GM12878 (cell line): ENCODE measurements around the gene KCNN1. TPM values are rescaled to one million over a fixed set of nuclear protein-coding genes. Genes with fewer than 3 reads are reported as not detected.
A peak's percentile ranks its signal among the peaks of the same experiment; 100 is the strongest.

Source experiments
- ATAC-seq: fragments of 200-7000 bp; cut with Tn5 transposase; 3 replicates; pipeline ENCODE4 v1.9.1; 2020; ENCODE audit warnings: mild to moderate bottlenecking, moderate library complexity
- BruUV-seq: library from RNA; stranded (reverse); fragments of 400-500 nt; replicated peaks from 2 replicates; lab custom pipeline; 2021; lab: Mats Ljungman, UMichigan
- CTCF ChIA-PET: fragments of 300-600 bp; sonication (Branson Sonifier 250); formaldehyde crosslinking; extraction: SDS; loops from one replicate; lab custom pipeline; 2021; ENCODE audit warnings: inconsistent platforms; lab: Yijun Ruan, JAX
- POLR2A ChIA-PET: fragments of 350-600 bp; formaldehyde crosslinking; extraction: SDS; loops from one replicate; lab custom pipeline; 2021; ENCODE audit warnings: inconsistent platforms; lab: Charles Lee
- RAD21 ChIA-PET: fragments of 300-600 bp; sonication (Branson Sonifier 250); formaldehyde crosslinking; loops from one replicate; lab custom pipeline; 2023; ENCODE audit warnings: antibody characterized with exemption; ENCODE audit not compliant: unreplicated experiment; lab: Charles Lee
- SMC1A ChIA-PET: fragments of 300-600 bp; sonication (Branson Sonifier 250); formaldehyde crosslinking; loops from one replicate; lab custom pipeline; 2023; ENCODE audit not compliant: unreplicated experiment, uncharacterized antibody; lab: Charles Lee
- DNase-seq: peaks from one replicate; pipeline ENCODE4 v3.0.0-alpha.2; 2011; ENCODE audit warnings: low read depth, low spot score
- FAIRE-seq: peaks from 3 replicates; lab custom pipeline; 2011; peaks lifted over from hg19 to GRCh38; lab: Jason Lieb, UNC
- H2AFZ ChIP-seq: 2 replicates; pipeline ENCODE4 v1.6.0; 2011; ENCODE audit warnings: low read depth, low read length, control low read depth; ENCODE audit not compliant: control insufficient read depth
- H3K27ac ChIP-seq: 2 replicates; pipeline ENCODE4 v1.5.1; 2011; ENCODE audit warnings: control low read depth; ENCODE audit not compliant: control insufficient read depth, insufficient read depth
- H3K27me3 ChIP-seq, 2 experiments: replicated peaks in 1 of 2; 2 replicates each; pipeline versions ENCODE4 v1.6.0 to v1.6.1; 2011; ENCODE audit warnings: low read length in 1 of 2; ENCODE audit not compliant: control insufficient read depth in 2 of 2, insufficient read depth in 2 of 2
- H3K36me3 ChIP-seq, 2 experiments: 2 replicates each; pipeline ENCODE4 v1.5.1; 2011; ENCODE audit warnings: low read length in 1 of 2; ENCODE audit not compliant: control insufficient read depth in 2 of 2, insufficient read depth in 2 of 2
- H3K4me1 ChIP-seq: 2 replicates; pipeline ENCODE4 v1.6.1; 2011; ENCODE audit warnings: mild to moderate bottlenecking, low read length, moderate library complexity, mixed read lengths; ENCODE audit not compliant: control insufficient read depth, insufficient read depth
- H3K4me2 ChIP-seq: 2 replicates; pipeline ENCODE4 v1.6.0; 2011; ENCODE audit warnings: control low read depth; ENCODE audit not compliant: control insufficient read depth, insufficient read depth
- H3K4me3 ChIP-seq: fragments of 200-600 bp; sonication (generic); 2 replicates; pipeline ENCODE4 v1.5.1; 2016
- H3K79me2 ChIP-seq: 2 replicates; pipeline ENCODE4 v1.6.0; 2011; ENCODE audit warnings: low read length; ENCODE audit not compliant: control insufficient read depth, insufficient read depth
- H3K9ac ChIP-seq: 2 replicates; pipeline ENCODE4 v1.8.0; 2011; ENCODE audit warnings: low read length, control low read depth, mixed read lengths; ENCODE audit not compliant: control insufficient read depth, insufficient read depth
- H3K9me3 ChIP-seq: replicated peaks from 3 replicates; pipeline ENCODE4 v1.5.1; 2011; ENCODE audit warnings: mild to moderate bottlenecking, low read length; ENCODE audit not compliant: control insufficient read depth, insufficient read depth
- H4K20me1 ChIP-seq: 2 replicates; pipeline ENCODE4 v1.6.0; 2011; ENCODE audit not compliant: control insufficient read depth, insufficient read depth
- CBFB ChIP-seq: IDR thresholded peaks from 2 replicates; pipeline ENCODE4 v1.6.1; 2016; ENCODE audit warnings: antibody characterized with exemption, low read depth
- CBX5 ChIP-seq: sonication (generic); IDR thresholded peaks from 2 replicates; pipeline ENCODE4 v1.6.1; 2016; ENCODE audit warnings: low read depth, moderate library complexity, mild to moderate bottlenecking, inconsistent platforms
- GABPA ChIP-seq: IDR thresholded peaks from 2 replicates; pipeline ENCODE4 v1.6.1; 2014; ENCODE audit warnings: antibody characterized with exemption, low read depth, mild to moderate bottlenecking, inconsistent platforms
- HCFC1 ChIP-seq: fragments of 150-350 bp; IDR thresholded peaks from 2 replicates; pipeline ENCODE4 v1.6.1; 2014; ENCODE audit warnings: low read length
- MYB ChIP-seq: fragments of 150-350 bp; IDR thresholded peaks from 2 replicates; pipeline ENCODE4 v1.6.1; 2014; ENCODE audit warnings: mild to moderate bottlenecking, low read depth, low read length, borderline replicate concordance
- NFIC ChIP-seq: IDR thresholded peaks from 2 replicates; pipeline ENCODE4 v1.6.1; 2012; ENCODE audit warnings: low read depth, mild to moderate bottlenecking, inconsistent platforms, low read length, moderate library complexity
- NR2F1 ChIP-seq: fragments of 450-650 bp; conservative IDR thresholded peaks from 2 replicates; pipeline ENCODE4 v1.6.1; 2017; ENCODE audit warnings: mild to moderate bottlenecking
- RAD51 ChIP-seq: fragments of 450-650 bp; IDR thresholded peaks from 2 replicates; pipeline ENCODE4 v1.6.1; 2016; ENCODE audit warnings: moderate library complexity, mild to moderate bottlenecking, inconsistent platforms
- SMARCA5 ChIP-seq: fragments of 450-650 bp; IDR thresholded peaks from 2 replicates; pipeline ENCODE4 v1.6.1; 2017; ENCODE audit warnings: mild to moderate bottlenecking
- STAT3 ChIP-seq: IDR thresholded peaks from 2 replicates; pipeline ENCODE4 v1.6.1; 2011; ENCODE audit warnings: low read depth, low read length, improper control_type of control experiment
- TAF1 ChIP-seq: IDR thresholded peaks from 2 replicates; pipeline ENCODE4 v1.6.1; 2011; ENCODE audit warnings: mild to moderate bottlenecking, low read depth, low read length, borderline replicate concordance
- ZNF24 ChIP-seq: fragments of 450-650 bp; IDR thresholded peaks from 2 replicates; pipeline ENCODE4 v1.6.1; 2017; ENCODE audit warnings: antibody characterized with exemption, mild to moderate bottlenecking
- WGBS: methylation state at CpG from one replicate; pipeline ENCODE4 v1.1.6; 2016; ENCODE audit warnings: low lambda C conversion rate; ENCODE audit not compliant: insufficient replicate concordance, insufficient coverage; ENCODE audit errors: missing lambda C conversion rate; 5-methylcytosine and 5-hydroxymethylcytosine counted together
- in situ Hi-C: fragments of 300-500 bp; cut with MboI; formaldehyde crosslinking; loops from 9 replicates; pipeline ENCODE4 v1.14.3; 2018; ENCODE audit warnings: mixed read lengths
- intact Hi-C: fragments of 100-400 bp; cut with micrococcal nuclease; formaldehyde crosslinking; loops from one replicate; pipeline ENCODE4 v1.14.2; 2022; ENCODE audit not compliant: unreplicated experiment
- polyA plus RNA-seq, 11 experiments: library from polyadenylated mRNA; depleted of rRNA in 4 of 11; unstranded in 6 of 11; stranded (reverse) in 5 of 11; fragments of >200 nt; fragmentation: Nextera tagmentation in 4 of 11; fragmentation: Illumina TruSeq in 1 of 11; extraction: Ambion mirVana in 4 of 11; extraction: Trizol in 1 of 11; gene quantifications; 1 replicate in 1 of 11; 2 replicates in 10 of 11; pipeline versions ENCODE4 v1.2.1 to v1.2.3, GENCODE V29; 2011 to 2016; ENCODE audit warnings: inconsistent platforms in 2 of 11, missing spikeins in 2 of 11, low read depth in 1 of 11
- total RNA-seq, 4 experiments: library from RNA; depleted of rRNA in 3 of 4; stranded (reverse); fragments of >200 nt in 3 of 4; fragmentation: Illumina TruSeq in 1 of 4; extraction: Trizol in 1 of 4; gene quantifications; 2 replicates each; pipeline versions ENCODE4 v1.2.1 to v1.2.3, GENCODE V29; 2013 to 2021
- TF ChIP-seq, protein P1 (sequence below): fragments of 450-650 bp; formaldehyde crosslinking; IDR thresholded peaks from 2 replicates; pipeline ENCODE4 v1.4.0; 2022; ENCODE audit warnings: mild to moderate bottlenecking, moderate library complexity

Gene KCNN1
- total and polyA plus RNA-seq, 10 of the 15 experiments (the other 5 are each of a cell fraction or from before 2014, with no cell fraction given): 0.02 to 0.95 (median 0.16) TPM; not detected in 1

DNA sequence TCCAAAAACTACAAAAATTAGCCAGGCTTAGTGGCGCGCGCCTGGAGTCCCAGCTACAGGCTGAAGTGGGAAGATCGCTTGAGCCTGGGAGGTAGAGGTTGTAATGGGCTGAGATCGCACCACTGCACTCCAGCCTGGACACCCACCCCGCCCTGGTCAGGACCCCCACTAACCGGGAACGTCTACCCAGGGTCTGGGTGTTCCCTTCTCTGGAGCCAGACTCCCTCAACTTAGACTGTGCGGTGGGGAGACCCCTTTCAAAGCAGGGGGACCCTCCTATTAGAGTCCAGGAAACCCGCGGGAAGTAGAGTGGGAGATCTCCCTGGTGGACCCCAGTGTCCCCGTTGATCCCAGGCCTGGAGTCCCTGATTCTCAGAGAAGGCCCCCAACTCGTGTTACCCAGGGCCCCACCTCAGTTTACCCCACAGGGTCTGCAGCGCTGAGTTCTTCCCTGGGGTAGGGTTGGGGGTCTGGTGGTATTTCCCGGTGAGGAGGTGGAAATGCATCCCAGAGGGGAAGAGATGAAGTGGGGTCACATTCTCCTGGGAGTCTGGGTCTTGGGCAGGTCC, 35.0 kb downstream of the KCNN1 start:
- BruUV-seq: no TSS peak
- H3K4me1 ChIP-seq: peaks cover 9% of the 10 kb centered on the region
- H2AFZ ChIP-seq: peak overlapping the region; percentile 62; the same call in 1 of the 2 replicates
- H3K4me3 ChIP-seq: peak overlapping the region; percentile 75
- DNase-seq (no peak), FAIRE-seq (peak; percentile 47), ATAC-seq (peak; percentile 10)
- ChIA-PET POLR2A (interaction anchor here (0.9 to 1.9 kb wide), 7 partner anchors 21 to 159 kb away, joined by 3 to 14 read pairs (median 4); partner anchors contain the start of gene RPL18A), CTCF (interaction anchor here (0.6 to 13.5 kb wide), 10 partner anchors 50 to 286 kb away, joined by 3 to 302 read pairs (median 4); partner anchors contain the start of genes CCDC124 and IL12RB1), SMC1A (interaction anchor here (1.2 to 2.0 kb wide), 3 partner anchors 43 to 57 kb away, joined by 3 to 6 read pairs (median 3); no protein-coding TSS in a partner anchor), RAD21 (interaction anchor here (0.8 to 2.0 kb wide), 7 partner anchors 43 to 169 kb away, joined by 3 to 7 read pairs (median 4); partner anchors contain the start of gene CCDC124)
- no peaks in the 10 kb centered on the region for H4K20me1 ChIP-seq
- peak overlapping the region; percentile 62 for H3K27ac ChIP-seq
- no peaks in the 10 kb centered on the region for H3K36me3 ChIP-seq
- H3K4me2 ChIP-seq: peak overlapping the region; percentile 79
- H3K9ac ChIP-seq: peak overlapping the region; percentile 57
- WGBS: 1% methylated on average over 15 of the region's 15 CpGs
- in situ Hi-C loops (no loop called here), intact Hi-C loops (no loop called here)
- no peaks in the 10 kb centered on the region for H3K9me3 ChIP-seq
- H3K27me3 ChIP-seq: no peaks in the 10 kb centered on the region
- TF ChIP-seq CBX5 (no peak), NR2F1 (0 out of 2 replicates have a peak, but pooled peaks have one; percentile 8)
- peaks cover 10% of the 10 kb centered on the region for H3K79me2 ChIP-seq

DNA sequence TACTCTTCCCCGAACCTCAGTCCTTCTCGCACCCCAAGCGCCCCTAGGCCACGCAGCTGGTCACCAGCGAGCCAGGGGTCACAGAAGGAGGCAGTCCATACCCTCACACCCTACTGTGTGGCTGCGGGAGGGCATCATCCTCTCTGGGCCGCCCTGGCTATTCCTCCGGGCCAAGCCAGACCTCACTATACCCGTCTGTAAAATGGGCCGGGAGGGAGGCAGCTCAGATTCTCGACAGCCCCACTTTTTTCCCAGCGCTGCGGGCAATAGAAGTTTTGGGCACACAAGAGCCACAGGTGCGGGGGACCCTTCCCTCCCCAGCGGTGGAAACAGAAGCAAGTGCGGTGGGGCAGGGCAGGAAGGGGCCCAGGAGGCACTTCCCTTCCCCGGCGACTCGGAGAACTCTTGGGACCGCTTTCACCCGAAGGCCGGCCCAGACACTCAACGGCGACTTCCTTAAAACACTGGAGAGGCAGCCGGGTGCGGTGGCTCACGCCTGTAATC, 35.5 kb downstream of the KCNN1 start:
- ATAC-seq (peak; percentile 14), DNase-seq (no peak), FAIRE-seq (no peak)
- H4K20me1 ChIP-seq: no peaks in the 10 kb centered on the region
- ChIA-PET CTCF (interaction anchor here (0.8 to 13.5 kb wide), 6 partner anchors 54 to 165 kb away, joined by 3 to 302 read pairs (median 5); partner anchors contain the start of gene CCDC124), RAD21 (interaction anchor here (0.6 to 1.7 kb wide), 3 partner anchors 57 to 168 kb away, joined by 3 to 4 read pairs (median 4); no protein-coding TSS in a partner anchor), SMC1A (interaction anchor here (1.2 kb wide), 1 partner anchor 55 kb away, joined by 4 read pairs; no protein-coding TSS in a partner anchor), POLR2A (interaction anchor here (1.0 to 1.8 kb wide), 4 partner anchors 20 to 143 kb away, joined by 3 to 6 read pairs (median 4); partner anchors contain the start of gene RPL18A)
- 6% methylated on average over 27 of the region's 27 CpGs for WGBS
- H3K9ac ChIP-seq: peak overlapping the region; percentile 57
- H3K27me3 ChIP-seq: no peaks in the 10 kb centered on the region
- intact Hi-C loops: no loop called here
- peaks cover 14% of the 10 kb centered on the region for H3K4me1 ChIP-seq
- no peaks in the 10 kb centered on the region for H3K9me3 ChIP-seq
- peak overlapping the region; percentile 75 for H3K4me3 ChIP-seq
- no peak overlapping the region for H2AFZ ChIP-seq
- H3K27ac ChIP-seq: peak overlapping the region; percentile 62
- H3K36me3 ChIP-seq: no peaks in the 10 kb centered on the region
- peak overlapping the region; percentile 79 for H3K4me2 ChIP-seq
- peaks cover 10% of the 10 kb centered on the region for H3K79me2 ChIP-seq
- TSS peak; percentile 75 for BruUV-seq
- in situ Hi-C loops: no loop called here
- TF ChIP-seq CBFB (no peak), TAF1 (no peak), ZNF24 (no peak), SMARCA5 (peak; percentile 96), MYB (no peak), HCFC1 (no peak), RAD51 (no peak), NFIC (no peak), STAT3 (no peak), CBX5 (no peak), GABPA (no peak; the same call in 1 of the 2 replicates)
- TF ChIP-seq, protein P1, sequence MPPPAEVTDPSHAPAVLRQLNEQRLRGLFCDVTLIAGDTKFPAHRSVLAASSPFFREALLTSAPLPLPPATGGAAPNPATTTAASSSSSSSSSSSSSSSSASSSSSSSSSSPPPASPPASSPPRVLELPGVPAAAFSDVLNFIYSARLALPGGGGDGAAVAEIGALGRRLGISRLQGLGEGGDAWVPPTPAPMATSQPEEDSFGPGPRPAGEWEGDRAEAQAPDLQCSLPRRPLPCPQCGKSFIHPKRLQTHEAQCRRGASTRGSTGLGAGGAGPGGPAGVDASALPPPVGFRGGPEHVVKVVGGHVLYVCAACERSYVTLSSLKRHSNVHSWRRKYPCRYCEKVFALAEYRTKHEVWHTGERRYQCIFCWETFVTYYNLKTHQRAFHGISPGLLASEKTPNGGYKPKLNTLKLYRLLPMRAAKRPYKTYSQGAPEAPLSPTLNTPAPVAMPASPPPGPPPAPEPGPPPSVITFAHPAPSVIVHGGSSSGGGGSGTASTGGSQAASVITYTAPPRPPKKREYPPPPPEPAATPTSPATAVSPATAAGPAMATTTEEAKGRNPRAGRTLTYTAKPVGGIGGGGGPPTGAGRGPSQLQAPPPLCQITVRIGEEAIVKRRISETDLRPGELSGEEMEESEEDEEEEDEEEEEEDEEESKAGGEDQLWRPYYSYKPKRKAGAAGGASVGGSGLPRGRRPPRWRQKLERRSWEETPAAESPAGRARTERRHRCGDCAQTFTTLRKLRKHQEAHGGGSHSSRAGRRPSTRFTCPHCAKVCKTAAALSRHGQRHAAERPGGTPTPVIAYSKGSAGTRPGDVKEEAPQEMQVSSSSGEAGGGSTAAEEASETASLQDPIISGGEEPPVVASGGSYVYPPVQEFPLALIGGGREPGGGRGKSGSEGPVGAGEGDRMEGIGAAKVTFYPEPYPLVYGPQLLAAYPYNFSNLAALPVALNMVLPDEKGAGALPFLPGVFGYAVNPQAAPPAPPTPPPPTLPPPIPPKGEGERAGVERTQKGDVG (CRISPR knock-in tag): no peak
